HG03571 (cell line): ENCODE results near the gene FSTL4.

Experiments used
- ATAC-seq: cut with Tn5 transposase; IDR thresholded peaks from one replicate; pipeline ENCODE4 v1.9.1; 2021; ENCODE audit not compliant: unreplicated experiment

The FSTL4 gene

GRCh38 chr5:133332439-133333024, 279.8 kb downstream of the FSTL4 start:
- ATAC-seq = no peak

- no peak for ATAC-seq
Measured at GRCh38 chr5:133331941-133332340, 280.4 kb downstream of the FSTL4 start.

GRCh38 chr5:133330956-133331355, 281.4 kb downstream of the FSTL4 start:
- ATAC-seq = no peak

GRCh38 chr5:133328800-133329199, 283.5 kb downstream of the FSTL4 start:
- no peak for ATAC-seq

GRCh38 chr5:133327946-133328401, 284.4 kb downstream of the FSTL4 start:
- ATAC-seq = no peak

GRCh38 chr5:133326361-133326760, 286.0 kb downstream of the FSTL4 start:
- no peak for ATAC-seq

- ATAC-seq = no peak
Measured at GRCh38 chr5:133325864-133326263, 286.5 kb downstream of the FSTL4 start.

GRCh38 chr5:133324926-133325325, 287.4 kb downstream of the FSTL4 start:
- ATAC-seq = no peak

- no peak for ATAC-seq
Measured at GRCh38 chr5:133323494-133324457, 288.6 kb downstream of the FSTL4 start.

- ATAC-seq = no peak
Measured at GRCh38 chr5:133322743-133323142, 289.6 kb downstream of the FSTL4 start.

GRCh38 chr5:133321833-133322420, 290.4 kb downstream of the FSTL4 start:
- peak; percentile 49 for ATAC-seq

GRCh38 chr5:133321286-133321832, 291.0 kb downstream of the FSTL4 start:
- ATAC-seq = no peak

GRCh38 chr5:133319905-133320520, 292.3 kb downstream of the FSTL4 start:
- no peak for ATAC-seq

GRCh38 chr5:133319244-133319643, 293.1 kb downstream of the FSTL4 start:
- ATAC-seq = no peak

GRCh38 chr5:133317558-133317957, 294.8 kb downstream of the FSTL4 start:
- ATAC-seq = no peak

GRCh38 chr5:133316346-133317343, 295.7 kb downstream of the FSTL4 start:
- no peak for ATAC-seq

GRCh38 chr5:133314086-133314485, 298.3 kb downstream of the FSTL4 start:
- no peak for ATAC-seq

- ATAC-seq = no peak
Measured at GRCh38 chr5:133311176-133311575, 301.2 kb downstream of the FSTL4 start.

- ATAC-seq = no peak
Measured at GRCh38 chr5:133309984-133310621, 302.2 kb downstream of the FSTL4 start.
